ENCODE data around the gene SFR1.

SFR1 gene

GRCh38 chr10:104121485-104122224 is at the start of gene SFR1:
TSS of gene SFR1 (plus strand) at chr10:104122171. CDS start at chr10:104122184, 13 bp downstream.
- peak; percentile 98 for DNase-seq

GRCh38 chr10:104072786-104073185 is 49.2 kb upstream of the SFR1 start:
- no peak for DNase-seq

- DNase-seq, result no peak
These were observed 47.5 kb upstream of the SFR1 start for GRCh38 chr10:104074505-104074904.

GRCh38 chr10:104076743-104077160 is 45.2 kb upstream of the SFR1 start:
- DNase-seq, result no peak

- DNase-seq, result no peak
These were observed 44.7 kb upstream of the SFR1 start for GRCh38 chr10:104077247-104077646.

DNA sequence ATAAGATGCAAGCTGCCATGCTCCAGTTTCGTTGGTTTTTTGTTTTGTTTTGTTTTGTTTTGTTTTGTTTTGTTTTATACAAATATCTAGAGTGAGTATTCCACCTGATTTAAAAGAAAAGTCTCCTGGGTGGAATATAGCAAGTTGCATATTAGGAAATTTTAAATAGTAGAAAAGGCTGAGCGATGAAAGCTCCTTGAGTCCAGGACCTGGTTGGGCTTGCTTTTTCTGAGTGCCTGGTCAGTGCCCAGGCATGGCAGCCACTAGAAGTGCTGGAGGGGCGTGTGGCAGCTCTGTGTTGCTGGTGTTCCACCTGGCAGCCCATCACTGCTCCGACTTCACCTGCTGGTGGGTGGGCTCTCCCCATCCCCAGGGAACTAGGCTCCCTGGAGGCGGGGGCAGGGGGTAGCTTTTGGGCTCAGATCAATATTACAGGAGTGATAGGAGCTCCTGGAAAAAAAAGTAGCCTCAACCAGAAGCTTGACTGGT is 44.3 kb upstream of the SFR1 start:
- DNase-seq, result no peak

DNA sequence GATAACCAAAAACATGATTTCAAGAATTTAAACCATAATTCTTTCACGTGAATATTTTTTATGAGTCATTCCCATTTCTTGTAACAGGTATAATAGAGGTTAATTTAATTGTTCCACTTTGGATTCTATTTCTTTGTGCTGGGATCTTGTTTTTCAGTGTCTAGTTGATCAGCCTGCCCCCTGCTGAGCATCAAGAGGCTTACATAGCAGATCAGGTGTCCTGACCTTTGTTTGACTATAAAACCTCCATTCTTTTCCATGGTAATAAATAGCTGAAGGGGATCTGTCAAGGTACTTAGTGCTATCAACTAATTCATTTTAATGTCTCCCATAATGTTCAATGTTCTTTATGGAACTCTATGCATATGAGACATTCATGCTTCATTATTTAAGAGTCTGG is 41.2 kb upstream of the SFR1 start:
- peak; percentile 63 for DNase-seq

DNA sequence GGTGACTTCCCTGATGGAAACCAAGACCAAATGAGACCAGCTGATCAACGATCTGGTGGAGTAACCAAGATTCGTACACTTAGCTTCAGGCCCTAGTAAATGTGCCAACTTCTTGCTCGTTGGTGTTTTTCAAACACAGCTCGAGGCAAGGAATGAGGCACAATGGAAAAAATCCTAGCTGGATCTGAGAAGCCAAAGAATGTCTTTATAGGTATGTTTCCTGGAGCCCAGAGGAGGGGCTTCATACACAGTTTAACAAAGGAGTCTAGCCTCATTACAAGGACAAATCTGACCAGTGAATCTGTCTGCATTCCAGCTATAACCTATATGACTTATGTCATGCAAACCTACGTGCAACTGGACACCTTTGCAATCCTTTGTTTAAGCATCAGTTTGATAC is 40.0 kb upstream of the SFR1 start:
- no peak for DNase-seq

DNA sequence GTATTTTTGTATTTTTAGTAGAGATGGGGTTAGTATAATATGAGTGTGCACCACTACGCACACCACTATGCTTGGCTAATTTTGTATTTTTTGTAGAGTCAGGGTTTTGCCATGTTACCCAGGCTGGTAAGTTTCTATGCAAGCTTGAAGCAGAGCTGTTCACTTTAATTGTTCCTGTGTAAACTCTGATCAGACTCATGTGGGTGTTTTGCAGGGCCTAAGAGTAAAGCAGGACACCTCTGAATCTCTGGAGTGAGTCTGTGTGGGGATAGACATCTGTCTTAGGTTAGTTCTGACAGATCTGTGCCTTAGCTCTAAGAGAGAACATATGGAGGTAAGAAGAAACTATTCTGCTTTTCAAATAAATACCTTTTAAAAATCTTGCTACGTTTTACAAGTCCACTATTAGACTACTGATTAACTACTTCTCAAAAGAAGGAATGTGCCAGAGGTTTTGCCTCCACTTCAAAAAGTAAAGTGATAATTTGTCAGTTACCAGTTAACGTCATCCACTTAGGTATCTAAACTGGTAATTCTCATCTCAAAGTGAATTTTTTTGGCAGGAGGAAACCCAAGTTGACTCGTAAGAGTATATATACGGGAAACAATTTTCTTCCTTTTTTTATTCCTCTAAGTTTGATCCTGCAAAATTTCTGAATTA is 37.4 kb upstream of the SFR1 start:
- DNase-seq, result no peak

- DNase-seq, result no peak
These were observed 36.1 kb upstream of the SFR1 start, which contains the start of gene COL17A1 for GRCh38 chr10:104085801-104086400. TSS of gene COL17A1 (minus strand) at chr10:104085880. CDS start at chr10:104080673, 5,207 bp downstream.

DNA sequence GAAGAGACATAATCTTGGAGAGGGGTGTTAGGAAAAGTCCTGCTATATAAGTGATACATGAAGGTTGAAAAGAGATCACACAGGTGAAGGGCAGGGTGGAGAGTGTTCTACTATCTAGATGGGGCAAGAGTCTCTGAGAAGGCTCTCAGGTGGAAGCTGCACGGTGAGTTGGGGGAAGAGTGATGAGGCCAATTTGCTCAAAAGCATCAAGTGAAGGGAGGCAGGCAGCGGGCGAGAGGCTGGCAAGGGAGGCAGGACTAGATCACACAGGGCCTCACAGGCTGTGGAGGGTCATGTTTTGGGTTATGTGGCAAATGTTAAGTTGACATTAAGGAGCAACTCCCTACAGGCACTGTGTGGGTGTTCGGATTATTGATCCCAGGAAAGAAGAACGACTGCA is 33.7 kb upstream of the SFR1 start:
- DNase-seq, result no peak

DNA sequence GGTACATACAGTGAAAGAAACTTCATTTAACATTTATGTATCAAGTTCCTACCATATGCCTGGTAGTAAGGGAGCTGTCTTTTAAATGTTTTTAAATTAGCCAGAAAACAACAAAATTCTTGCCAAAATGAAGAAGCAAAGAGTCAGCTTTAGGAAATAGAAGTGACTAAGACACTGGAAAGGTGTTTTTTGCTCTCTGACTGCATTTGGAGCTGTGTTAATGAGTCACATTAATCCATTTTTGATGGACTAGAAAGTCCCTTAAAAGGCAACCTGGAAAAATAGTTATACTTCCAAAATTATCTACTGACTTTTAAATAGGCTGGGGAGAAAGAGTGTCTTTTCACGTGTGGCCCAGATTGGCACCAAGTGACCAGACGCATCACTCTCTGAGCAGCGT is 32.4 kb upstream of the SFR1 start:
- DNase-seq, result no peak

DNA sequence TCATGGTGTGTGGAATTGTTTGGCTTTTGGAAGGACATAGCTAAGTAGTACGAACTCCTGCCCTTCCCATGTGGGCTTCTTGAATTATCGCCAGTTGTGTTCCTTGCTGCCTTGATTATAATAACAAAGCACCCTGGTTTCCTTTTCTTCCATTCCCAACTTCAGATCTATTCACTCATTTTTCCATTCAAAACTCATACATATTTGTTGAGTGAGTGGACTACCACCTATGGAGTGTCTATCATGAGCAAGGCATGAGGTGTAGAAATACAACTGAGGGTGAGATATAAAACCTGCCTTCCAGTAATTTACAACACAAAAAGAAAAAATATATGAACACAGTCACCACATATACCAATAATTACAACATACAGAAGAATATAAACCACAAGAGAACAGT is 31.4 kb upstream of the SFR1 start:
- DNase-seq, result no peak

- DNase-seq, result no peak
These were observed 29.2 kb upstream of the SFR1 start for GRCh38 chr10:104092749-104093148.

GRCh38 chr10:104096692-104097091 is 25.3 kb upstream of the SFR1 start:
- no peak for DNase-seq

DNA sequence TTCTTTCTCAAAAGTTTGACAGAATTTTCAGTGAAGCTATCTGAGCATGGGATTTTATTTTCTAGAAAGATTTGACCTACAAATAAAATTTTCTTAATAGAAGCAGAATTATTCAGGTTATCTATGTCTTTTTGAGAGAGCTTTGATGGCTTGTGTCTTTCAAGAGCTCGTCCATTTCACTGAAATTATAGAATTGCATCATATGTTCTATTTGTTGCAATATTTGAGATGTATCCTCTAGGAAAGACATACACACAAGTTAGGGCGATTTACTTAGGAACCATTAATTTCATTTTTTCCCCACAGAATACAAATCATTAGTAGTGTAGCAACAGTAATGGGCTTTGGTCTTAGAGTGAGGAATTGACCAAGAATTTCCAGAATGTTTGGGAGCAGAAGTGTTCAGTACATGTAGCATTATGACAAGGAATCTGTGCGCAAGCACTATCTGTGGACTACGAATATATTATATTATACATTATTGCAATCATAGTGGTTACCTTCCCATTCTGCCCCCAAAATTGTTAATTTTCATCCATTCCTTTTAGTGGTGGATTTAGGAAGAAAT is 23.5 kb upstream of the SFR1 start:
- no peak for DNase-seq

DNA sequence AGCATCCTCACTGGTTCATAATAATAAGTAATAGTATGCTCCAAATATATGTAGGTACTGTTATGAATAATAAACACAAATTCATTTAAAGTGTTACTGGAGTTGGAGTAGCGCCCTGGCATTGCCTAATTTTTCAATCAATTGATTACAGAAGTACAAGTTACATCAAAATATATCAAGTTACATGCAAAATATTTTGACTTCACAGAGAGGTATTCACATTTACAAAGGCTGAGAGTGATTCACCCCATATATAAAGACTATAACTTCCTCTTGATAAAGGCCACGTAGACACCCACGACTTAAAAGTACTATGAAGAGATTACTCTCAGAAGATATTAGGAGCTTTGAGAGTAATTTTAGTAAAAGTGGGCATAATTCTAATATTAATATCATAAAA is 22.7 kb upstream of the SFR1 start:
- DNase-seq, result no peak

DNA sequence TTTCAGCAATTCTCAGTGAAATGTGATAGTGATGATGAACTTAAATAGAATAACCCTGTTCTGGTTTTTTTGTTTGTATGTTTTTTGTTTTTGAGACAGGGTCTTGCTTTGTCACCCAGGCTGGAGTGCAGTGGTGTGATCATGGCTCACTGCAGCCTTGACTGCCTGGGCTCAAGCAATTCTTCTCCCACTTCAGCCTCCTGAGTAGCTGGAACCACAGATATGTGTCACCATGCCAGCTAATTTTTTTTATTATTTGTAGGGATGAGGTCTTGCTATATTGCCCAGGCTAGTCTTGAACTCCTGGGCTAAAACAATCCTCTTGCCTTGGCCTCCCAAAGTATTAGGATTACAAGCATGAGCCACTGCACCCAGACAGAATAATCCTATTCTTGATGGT is 22.0 kb upstream of the SFR1 start:
- no peak for DNase-seq

- DNase-seq, result no peak
These were observed 21.2 kb upstream of the SFR1 start for GRCh38 chr10:104100795-104101194.

DNA sequence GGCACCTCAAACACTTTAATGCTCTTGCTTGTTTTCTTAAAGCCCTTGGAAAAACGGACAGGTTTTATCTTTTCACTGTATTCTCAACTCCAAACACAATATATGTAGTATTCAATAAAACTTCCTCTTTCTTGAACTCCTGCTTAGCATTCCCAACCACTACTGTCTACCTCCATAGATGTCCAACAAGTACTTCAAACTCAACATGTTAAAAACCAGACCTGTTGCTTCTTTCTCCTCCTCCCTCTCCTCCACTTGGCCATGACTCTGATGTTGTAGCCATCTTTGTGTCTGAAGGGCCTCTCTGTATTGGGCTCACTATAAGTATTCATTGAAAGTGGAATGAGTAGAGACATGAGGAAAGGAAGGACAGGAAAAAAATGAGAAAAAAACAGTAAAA is 20.1 kb upstream of the SFR1 start:
- no peak for DNase-seq

DNA sequence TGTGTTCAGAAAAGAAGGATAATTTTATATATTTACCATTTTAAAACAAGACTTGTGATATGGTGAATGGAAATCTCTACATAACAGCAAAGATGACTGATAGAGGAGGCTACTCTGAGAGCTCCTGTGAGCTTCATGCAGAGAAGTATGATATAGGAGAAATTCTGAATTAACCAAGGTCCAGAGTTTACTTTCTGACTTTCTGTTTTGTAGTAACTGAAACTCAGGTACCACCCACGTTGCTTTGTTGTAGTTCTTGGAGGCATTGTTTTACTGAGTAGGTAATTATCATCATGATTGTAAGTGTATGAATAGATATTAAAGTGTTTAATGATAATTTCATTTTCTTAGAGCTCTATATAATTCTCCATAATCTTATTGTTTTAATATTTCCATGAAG is 18.0 kb upstream of the SFR1 start:
- no peak for DNase-seq

DNA sequence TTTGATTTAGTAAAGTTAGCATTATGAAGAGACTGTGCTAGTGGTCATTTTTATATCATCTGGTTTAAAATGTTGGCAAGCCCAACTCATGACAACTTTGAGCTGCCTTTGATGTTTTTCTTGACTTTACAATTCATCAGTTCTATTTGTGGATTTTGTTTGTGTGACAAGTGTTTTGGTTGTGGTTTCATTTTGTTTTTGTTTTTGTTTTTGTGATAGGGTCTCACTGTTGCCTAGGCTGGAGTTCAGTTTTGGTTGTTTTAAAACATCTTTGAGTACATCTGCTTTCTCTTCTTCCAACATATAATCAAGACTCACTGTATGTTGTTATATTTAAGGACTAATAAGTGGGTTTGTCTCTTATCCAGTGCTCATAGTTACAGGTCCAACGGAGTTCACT is 17.6 kb upstream of the SFR1 start:
- no peak for DNase-seq

GRCh38 chr10:104104926-104105325 is 17.0 kb upstream of the SFR1 start:
- no peak for DNase-seq
